ENCODE data around the gene STX16. TPM values are rescaled to one million over a fixed set of nuclear protein-coding genes. Genes with fewer than 3 reads are reported as not detected.
A peak's percentile ranks its signal among the peaks of the same experiment; 100 is the strongest.

The STX16 gene
- polyA plus RNA-seq, 2 donors, result 27.3 to 51.0 TPM

GRCh38 chr20:58660855-58661597 lies 9.9 kb downstream of the STX16 start:
- H3K4me3 ChIP-seq (ENCODE audit: low read depth in 1 of 2, low read length in 2 of 2), result no peak overlapping the region
- WGBS, 2 donors, result 70 to 75% methylated on average over 14 of the region's 14 CpGs
- H3K36me3 ChIP-seq (ENCODE audit: control insufficient read depth in 2 of 2, insufficient read depth in 2 of 2, low read length in 1 of 2), result peaks cover 0 to 10% of the 10 kb centered on the region in 2 donors
- H3K27me3 ChIP-seq (ENCODE audit: control insufficient read depth in 1 of 2, insufficient read depth in 2 of 2, low read length in 2 of 2), result no peaks in the 10 kb centered on the region
- H3K9me3 ChIP-seq (ENCODE audit: control insufficient read depth in 2 of 2, insufficient read depth in 1 of 2, low read depth in 1 of 2, low read length in 1 of 2), result no peaks in the 10 kb centered on the region
- no peak overlapping the region for H3K27ac ChIP-seq (ENCODE audit: low read depth in 2 of 2, low read length in 1 of 2)
- H3K4me1 ChIP-seq (ENCODE audit: control insufficient read depth in 2 of 2, insufficient read depth in 2 of 2, low read length in 1 of 2), result no peaks in the 10 kb centered on the region

- H3K9me3 ChIP-seq (ENCODE audit: control insufficient read depth in 2 of 2, insufficient read depth in 1 of 2, low read depth in 1 of 2, low read length in 1 of 2), result no peaks in the 10 kb centered on the region
- H3K36me3 ChIP-seq (ENCODE audit: control insufficient read depth in 2 of 2, insufficient read depth in 2 of 2, low read length in 1 of 2), result peaks cover 0 to 10% of the 10 kb centered on the region in 2 donors
- WGBS, 2 donors, result 78 to 82% methylated on average over 12 of the region's 12 CpGs
- H3K4me1 ChIP-seq (ENCODE audit: control insufficient read depth in 2 of 2, insufficient read depth in 2 of 2, low read length in 1 of 2), result no peaks in the 10 kb centered on the region
- H3K4me3 ChIP-seq (ENCODE audit: low read depth in 1 of 2, low read length in 2 of 2), result no peak overlapping the region
- H3K27me3 ChIP-seq (ENCODE audit: control insufficient read depth in 1 of 2, insufficient read depth in 2 of 2, low read length in 2 of 2), result no peaks in the 10 kb centered on the region
- H3K27ac ChIP-seq (ENCODE audit: low read depth in 2 of 2, low read length in 1 of 2), result peak overlapping the region in 1 of 2 donors; percentile 22
These were observed 10.8 kb downstream of the STX16 start for GRCh38 chr20:58661598-58662473.

DNA sequence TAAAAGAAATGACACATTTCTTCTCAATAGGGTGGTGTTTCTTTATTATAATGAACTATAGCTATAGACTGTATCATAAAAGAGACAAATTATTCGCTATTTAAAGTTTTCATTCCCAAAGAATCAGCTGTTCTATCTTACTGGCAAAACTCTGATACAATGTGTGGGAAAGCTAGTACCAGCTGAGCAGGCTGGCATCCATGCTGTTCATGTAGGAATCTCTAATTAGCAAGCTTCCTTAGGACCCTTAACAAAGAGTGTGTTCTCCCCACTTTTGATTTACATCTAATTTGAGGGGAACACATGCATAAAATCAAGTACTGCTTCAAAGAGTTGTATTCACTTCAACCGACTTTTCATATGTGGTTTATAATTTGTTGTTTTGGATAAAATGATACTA lies 13.2 kb downstream of the STX16 start:
- peaks cover 8 to 17% of the 10 kb centered on the region in 2 donors for H3K36me3 ChIP-seq (ENCODE audit: control insufficient read depth in 2 of 2, insufficient read depth in 2 of 2, low read length in 1 of 2)
- no peaks in the 10 kb centered on the region for H3K9me3 ChIP-seq (ENCODE audit: control insufficient read depth in 2 of 2, insufficient read depth in 1 of 2, low read depth in 1 of 2, low read length in 1 of 2)
- WGBS, 2 donors, result 87 to 96% methylated on average over 2 of the region's 2 CpGs

DNA sequence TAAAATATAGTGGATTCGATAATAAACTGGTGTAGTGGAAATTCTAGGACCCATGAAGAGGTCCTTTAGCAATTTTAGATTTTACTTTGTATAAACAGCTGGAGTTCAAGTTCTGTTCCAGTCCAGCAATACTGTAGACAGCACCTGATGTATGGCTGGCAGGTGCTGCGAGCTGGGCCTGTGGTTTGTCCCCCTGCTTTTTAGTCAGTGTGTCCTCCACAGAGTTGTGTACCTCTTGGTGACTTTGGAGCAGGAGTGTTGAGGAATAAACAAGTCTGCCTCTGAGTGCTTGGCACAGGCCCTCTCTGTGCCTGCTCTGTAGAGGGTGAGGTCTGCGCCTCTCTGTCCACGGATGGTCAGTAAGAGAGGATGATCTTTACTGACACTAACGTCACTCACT lies 13.8 kb downstream of the STX16 start:
- WGBS, 2 donors, result 87 to 92% methylated on average over 5 of the region's 5 CpGs
- no peak overlapping the region for H3K4me3 ChIP-seq (ENCODE audit: low read depth in 1 of 2, low read length in 2 of 2)
- no peak overlapping the region for H3K27ac ChIP-seq (ENCODE audit: low read depth in 2 of 2, low read length in 1 of 2)
- H3K4me1 ChIP-seq (ENCODE audit: control insufficient read depth in 2 of 2, insufficient read depth in 2 of 2, low read length in 1 of 2), result no peaks in the 10 kb centered on the region
- H3K36me3 ChIP-seq (ENCODE audit: control insufficient read depth in 2 of 2, insufficient read depth in 2 of 2, low read length in 1 of 2), result peaks cover 12 to 19% of the 10 kb centered on the region in 2 donors
- no peaks in the 10 kb centered on the region for H3K9me3 ChIP-seq (ENCODE audit: control insufficient read depth in 2 of 2, insufficient read depth in 1 of 2, low read depth in 1 of 2, low read length in 1 of 2)
- no peaks in the 10 kb centered on the region for H3K27me3 ChIP-seq (ENCODE audit: control insufficient read depth in 1 of 2, insufficient read depth in 2 of 2, low read length in 2 of 2)

More for the DNA sequence above, 13.2 kb downstream of the STX16 start:
- H3K27ac ChIP-seq (ENCODE audit: low read depth in 2 of 2, low read length in 1 of 2), result no peak overlapping the region
- H3K4me1 ChIP-seq (ENCODE audit: control insufficient read depth in 2 of 2, insufficient read depth in 2 of 2, low read length in 1 of 2), result no peaks in the 10 kb centered on the region
- no peak overlapping the region for H3K4me3 ChIP-seq (ENCODE audit: low read depth in 1 of 2, low read length in 2 of 2)
- no peaks in the 10 kb centered on the region for H3K27me3 ChIP-seq (ENCODE audit: control insufficient read depth in 1 of 2, insufficient read depth in 2 of 2, low read length in 2 of 2)

- H3K4me1 ChIP-seq (ENCODE audit: control insufficient read depth in 2 of 2, insufficient read depth in 2 of 2, low read length in 1 of 2), result no peaks in the 10 kb centered on the region
- H3K36me3 ChIP-seq (ENCODE audit: control insufficient read depth in 2 of 2, insufficient read depth in 2 of 2, low read length in 1 of 2), result peaks cover 12 to 22% of the 10 kb centered on the region in 2 donors
- no peak overlapping the region for H3K4me3 ChIP-seq (ENCODE audit: low read depth in 1 of 2, low read length in 2 of 2)
- WGBS, 2 donors, result 78% methylated on average over 11 of the region's 11 CpGs
- H3K9me3 ChIP-seq (ENCODE audit: control insufficient read depth in 2 of 2, insufficient read depth in 1 of 2, low read depth in 1 of 2, low read length in 1 of 2), result no peaks in the 10 kb centered on the region
- no peaks in the 10 kb centered on the region for H3K27me3 ChIP-seq (ENCODE audit: control insufficient read depth in 1 of 2, insufficient read depth in 2 of 2, low read length in 2 of 2)
- no peak overlapping the region for H3K27ac ChIP-seq (ENCODE audit: low read depth in 2 of 2, low read length in 1 of 2)
These were observed 14.5 kb downstream of the STX16 start for GRCh38 chr20:58665606-58666005.

GRCh38 chr20:58666702-58667101 lies 15.6 kb downstream of the STX16 start:
- Histone ChIP-seq H3K9me3 (ENCODE audit: control insufficient read depth in 2 of 2, insufficient read depth in 1 of 2, low read depth in 1 of 2, low read length in 1 of 2) (no peaks in the 10 kb centered on the region), H3K36me3 (ENCODE audit: control insufficient read depth in 2 of 2, insufficient read depth in 2 of 2, low read length in 1 of 2) (peaks cover 12 to 18% of the 10 kb centered on the region in 2 donors), H3K27ac (ENCODE audit: low read depth in 2 of 2, low read length in 1 of 2) (no peak overlapping the region), H3K4me3 (ENCODE audit: low read depth in 1 of 2, low read length in 2 of 2) (no peak overlapping the region), H3K4me1 (ENCODE audit: control insufficient read depth in 2 of 2, insufficient read depth in 2 of 2, low read length in 1 of 2) (no peaks in the 10 kb centered on the region), H3K27me3 (ENCODE audit: control insufficient read depth in 1 of 2, insufficient read depth in 2 of 2, low read length in 2 of 2) (no peaks in the 10 kb centered on the region)
- WGBS, 2 donors, result 91 to 92% methylated on average over 7 of the region's 7 CpGs

DNA sequence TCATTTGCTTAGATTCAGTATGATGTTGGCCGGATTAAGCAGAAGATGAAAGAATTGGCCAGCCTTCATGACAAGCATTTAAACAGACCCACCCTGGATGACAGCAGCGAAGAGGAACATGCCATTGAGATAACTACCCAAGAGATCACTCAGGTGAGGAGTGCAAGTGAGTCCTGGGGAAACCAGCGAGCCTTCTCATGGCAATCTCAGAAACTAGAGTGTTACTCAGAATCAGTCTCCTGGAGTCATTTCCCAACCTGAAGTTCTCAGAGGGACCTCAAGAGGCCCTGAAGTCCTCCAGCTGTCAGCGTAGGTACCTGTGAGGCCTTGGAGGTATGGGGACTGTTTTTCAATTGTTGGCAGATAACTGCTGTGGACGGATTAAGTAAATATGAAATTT lies 16.9 kb downstream of the STX16 start:
- H3K27me3 ChIP-seq (ENCODE audit: control insufficient read depth in 1 of 2, insufficient read depth in 2 of 2, low read length in 2 of 2), result no peaks in the 10 kb centered on the region
- 80 to 89% methylated on average over 5 of the region's 5 CpGs for WGBS, 2 donors
- H3K27ac ChIP-seq (ENCODE audit: low read depth in 2 of 2, low read length in 1 of 2), result peak overlapping the region in 1 of 2 donors; percentile 21
- no peaks in the 10 kb centered on the region for H3K9me3 ChIP-seq (ENCODE audit: control insufficient read depth in 2 of 2, insufficient read depth in 1 of 2, low read depth in 1 of 2, low read length in 1 of 2)
- H3K4me3 ChIP-seq (ENCODE audit: low read depth in 1 of 2, low read length in 2 of 2), result no peak overlapping the region
- no peaks in the 10 kb centered on the region for H3K4me1 ChIP-seq (ENCODE audit: control insufficient read depth in 2 of 2, insufficient read depth in 2 of 2, low read length in 1 of 2)
- H3K36me3 ChIP-seq (ENCODE audit: control insufficient read depth in 2 of 2, insufficient read depth in 2 of 2, low read length in 1 of 2), result peaks cover 12 to 13% of the 10 kb centered on the region in 2 donors

GRCh38 chr20:58668901-58669286 lies 17.8 kb downstream of the STX16 start:
- H3K4me1 ChIP-seq (ENCODE audit: control insufficient read depth in 2 of 2, insufficient read depth in 2 of 2, low read length in 1 of 2), result no peaks in the 10 kb centered on the region
- WGBS, 2 donors, result 77 to 93% methylated on average over 5 of the region's 5 CpGs
- peaks cover 12 to 17% of the 10 kb centered on the region in 2 donors for H3K36me3 ChIP-seq (ENCODE audit: control insufficient read depth in 2 of 2, insufficient read depth in 2 of 2, low read length in 1 of 2)
- no peak overlapping the region for H3K27ac ChIP-seq (ENCODE audit: low read depth in 2 of 2, low read length in 1 of 2)
- H3K27me3 ChIP-seq (ENCODE audit: control insufficient read depth in 1 of 2, insufficient read depth in 2 of 2, low read length in 2 of 2), result no peaks in the 10 kb centered on the region
- no peaks in the 10 kb centered on the region for H3K9me3 ChIP-seq (ENCODE audit: control insufficient read depth in 2 of 2, insufficient read depth in 1 of 2, low read depth in 1 of 2, low read length in 1 of 2)
- H3K4me3 ChIP-seq (ENCODE audit: low read depth in 1 of 2, low read length in 2 of 2), result no peak overlapping the region

GRCh38 chr20:58669287-58670006 lies 18.4 kb downstream of the STX16 start:
- Histone ChIP-seq H3K27me3 (ENCODE audit: control insufficient read depth in 1 of 2, insufficient read depth in 2 of 2, low read length in 2 of 2) (no peaks in the 10 kb centered on the region), H3K4me3 (ENCODE audit: low read depth in 1 of 2, low read length in 2 of 2) (no peak overlapping the region), H3K36me3 (ENCODE audit: control insufficient read depth in 2 of 2, insufficient read depth in 2 of 2, low read length in 1 of 2) (peaks cover 12 to 17% of the 10 kb centered on the region in 2 donors), H3K27ac (ENCODE audit: low read depth in 2 of 2, low read length in 1 of 2) (no peak overlapping the region), H3K9me3 (ENCODE audit: control insufficient read depth in 2 of 2, insufficient read depth in 1 of 2, low read depth in 1 of 2, low read length in 1 of 2) (no peaks in the 10 kb centered on the region), H3K4me1 (ENCODE audit: control insufficient read depth in 2 of 2, insufficient read depth in 2 of 2, low read length in 1 of 2) (no peaks in the 10 kb centered on the region)
- 57 to 72% methylated on average over 16 of the region's 16 CpGs for WGBS, 2 donors

All from esophagus (tissue), 2 donors.